NCI-H2029 (cell line): ENCODE data around the gene HBQ1.
"Not testable (repeated sequence)": the region's sequence is repeated elsewhere in the genome, so short reads cannot be mapped to it uniquely, and the experiment has no call there.

Experiments used
- DNase-seq: peaks from one replicate; lab custom pipeline; 2025; lab: John Stamatoyannopoulos, UW

The HBQ1 gene

DNA sequence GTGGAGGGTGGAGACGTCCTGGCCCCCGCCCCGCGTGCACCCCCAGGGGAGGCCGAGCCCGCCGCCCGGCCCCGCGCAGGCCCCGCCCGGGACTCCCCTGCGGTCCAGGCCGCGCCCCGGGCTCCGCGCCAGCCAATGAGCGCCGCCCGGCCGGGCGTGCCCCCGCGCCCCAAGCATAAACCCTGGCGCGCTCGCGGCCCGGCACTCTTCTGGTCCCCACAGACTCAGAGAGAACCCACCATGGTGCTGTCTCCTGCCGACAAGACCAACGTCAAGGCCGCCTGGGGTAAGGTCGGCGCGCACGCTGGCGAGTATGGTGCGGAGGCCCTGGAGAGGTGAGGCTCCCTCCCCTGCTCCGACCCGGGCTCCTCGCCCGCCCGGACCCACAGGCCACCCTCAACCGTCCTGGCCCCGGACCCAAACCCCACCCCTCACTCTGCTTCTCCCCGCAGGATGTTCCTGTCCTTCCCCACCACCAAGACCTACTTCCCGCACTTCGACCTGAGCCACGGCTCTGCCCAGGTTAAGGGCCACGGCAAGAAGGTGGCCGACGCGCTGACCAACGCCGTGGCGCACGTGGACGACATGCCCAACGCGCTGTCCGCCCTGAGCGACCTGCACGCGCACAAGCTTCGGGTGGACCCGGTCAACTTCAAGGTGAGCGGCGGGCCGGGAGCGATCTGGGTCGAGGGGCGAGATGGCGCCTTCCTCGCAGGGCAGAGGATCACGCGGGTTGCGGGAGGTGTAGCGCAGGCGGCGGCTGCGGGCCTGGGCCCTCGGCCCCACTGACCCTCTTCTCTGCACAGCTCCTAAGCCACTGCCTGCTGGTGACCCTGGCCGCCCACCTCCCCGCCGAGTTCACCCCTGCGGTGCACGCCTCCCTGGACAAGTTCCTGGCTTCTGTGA is 3.5 kb upstream of the HBQ1 start, which contains the start of gene HBA1:
TSS of gene HBA1 (plus strand) at position 204 of the 906 bp plus-strand sequence. CDS start at position 241, 37 bp downstream.
- DNase-seq, result not testable (repeated sequence)

GRCh38 chr16:177394-177822 is 2.9 kb upstream of the HBQ1 start:
- DNase-seq, result no peak

- DNase-seq, result no peak
Observed at GRCh38 chr16:177981-178667, 2.1 kb upstream of the HBQ1 start.

DNA sequence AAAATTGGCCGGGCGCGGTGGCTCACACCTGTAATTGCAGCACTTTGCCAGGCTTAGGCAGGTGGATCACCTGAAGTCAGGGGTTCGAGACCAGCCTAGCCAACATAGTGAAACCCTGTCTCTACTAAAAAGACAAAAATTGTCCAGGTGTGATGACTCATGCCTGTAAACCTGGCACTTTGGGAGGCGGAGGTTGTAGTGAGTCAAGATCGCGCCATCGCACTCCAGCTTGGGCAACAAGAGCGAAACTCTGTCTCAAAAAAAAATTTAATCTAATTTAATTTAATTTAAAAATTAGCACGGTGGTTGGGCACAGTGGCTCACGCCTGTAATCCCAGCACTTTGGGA is 1.6 kb upstream of the HBQ1 start:
- DNase-seq, result no peak

GRCh38 chr16:179211-180092 is 807 bp upstream of the HBQ1 start:
- no peak for DNase-seq

DNA sequence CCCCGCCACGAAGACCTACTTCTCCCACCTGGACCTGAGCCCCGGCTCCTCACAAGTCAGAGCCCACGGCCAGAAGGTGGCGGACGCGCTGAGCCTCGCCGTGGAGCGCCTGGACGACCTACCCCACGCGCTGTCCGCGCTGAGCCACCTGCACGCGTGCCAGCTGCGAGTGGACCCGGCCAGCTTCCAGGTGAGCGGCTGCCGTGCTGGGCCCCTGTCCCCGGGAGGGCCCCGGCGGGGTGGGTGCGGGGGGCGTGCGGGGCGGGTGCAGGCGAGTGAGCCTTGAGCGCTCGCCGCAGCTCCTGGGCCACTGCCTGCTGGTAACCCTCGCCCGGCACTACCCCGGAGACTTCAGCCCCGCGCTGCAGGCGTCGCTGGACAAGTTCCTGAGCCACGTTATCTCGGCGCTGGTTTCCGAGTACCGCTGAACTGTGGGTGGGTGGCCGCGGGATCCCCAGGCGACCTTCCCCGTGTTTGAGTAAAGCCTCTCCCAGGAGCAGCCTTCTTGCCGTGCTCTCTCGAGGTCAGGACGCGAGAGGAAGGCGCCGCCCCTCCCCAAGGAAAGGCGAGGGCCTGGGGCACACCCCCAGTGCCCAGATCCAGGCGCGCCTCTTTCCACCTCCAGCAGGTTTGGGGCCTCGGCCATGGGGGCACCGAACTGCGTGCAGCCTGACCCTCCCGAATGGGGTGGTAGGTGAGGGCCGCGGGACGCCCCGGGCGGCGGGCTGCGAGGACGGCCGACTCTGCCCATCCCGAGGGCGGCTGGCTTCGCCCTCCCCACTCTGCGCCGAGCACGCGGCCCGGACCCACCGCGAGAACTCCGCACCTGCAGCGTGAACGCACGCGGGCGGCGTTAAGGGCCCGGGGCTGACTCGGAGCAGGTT is 664 bp downstream of the HBQ1 start:
- peak; percentile 56 for DNase-seq

DNA sequence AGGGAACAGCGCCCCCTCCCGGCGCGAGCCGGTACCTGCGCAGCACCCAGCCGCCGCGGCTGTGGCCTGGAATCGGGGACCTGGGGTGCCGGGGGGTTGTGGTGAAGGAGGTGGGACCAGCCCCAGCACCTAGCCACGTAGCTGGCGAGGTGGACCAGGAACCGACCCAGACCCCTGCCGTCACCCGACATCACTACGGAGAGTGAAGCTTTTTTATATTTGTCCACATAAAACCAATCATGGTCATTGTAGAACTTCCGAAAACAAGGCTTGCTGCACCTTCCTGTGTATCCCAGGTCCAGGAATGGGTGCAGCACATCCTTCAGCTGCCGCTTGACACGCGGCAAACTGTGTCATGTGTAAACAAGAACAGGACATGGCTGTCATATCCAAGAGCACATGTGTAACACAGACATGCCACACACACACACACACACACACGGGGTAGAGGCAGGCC is 1.3 kb downstream of the HBQ1 start:
- no peak for DNase-seq

- no peak for DNase-seq
Observed at GRCh38 chr16:183005-183404, 2.7 kb downstream of the HBQ1 start.

- no peak for DNase-seq
Observed at GRCh38 chr16:185213-185612, 5.0 kb downstream of the HBQ1 start.

GRCh38 chr16:185691-186090 is 5.4 kb downstream of the HBQ1 start:
- no peak for DNase-seq

DNA sequence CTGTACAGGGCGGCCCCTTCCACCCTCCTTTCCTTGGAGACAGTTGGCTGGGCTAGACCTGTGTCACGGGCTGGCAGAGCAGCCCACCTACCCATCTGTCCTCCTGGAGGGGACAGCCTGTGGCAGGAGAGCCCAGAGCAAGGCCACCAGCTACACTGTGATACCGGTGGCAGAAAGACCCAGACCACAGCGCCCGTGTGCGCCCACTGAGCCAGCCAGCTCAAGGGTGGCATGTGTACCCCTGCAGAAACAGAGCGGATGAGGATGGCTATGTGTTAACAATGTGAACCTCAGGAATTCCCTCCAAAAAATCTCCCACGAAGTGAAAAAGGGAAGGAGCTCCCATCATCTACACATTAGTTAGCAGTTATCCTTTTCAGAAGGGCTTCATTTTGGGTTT is 7.1 kb downstream of the HBQ1 start:
- DNase-seq, result no peak

GRCh38 chr16:188674-189073 is 8.4 kb downstream of the HBQ1 start:
- no peak for DNase-seq

- DNase-seq, result no peak
Observed at GRCh38 chr16:189604-190186, 9.4 kb downstream of the HBQ1 start.

DNA sequence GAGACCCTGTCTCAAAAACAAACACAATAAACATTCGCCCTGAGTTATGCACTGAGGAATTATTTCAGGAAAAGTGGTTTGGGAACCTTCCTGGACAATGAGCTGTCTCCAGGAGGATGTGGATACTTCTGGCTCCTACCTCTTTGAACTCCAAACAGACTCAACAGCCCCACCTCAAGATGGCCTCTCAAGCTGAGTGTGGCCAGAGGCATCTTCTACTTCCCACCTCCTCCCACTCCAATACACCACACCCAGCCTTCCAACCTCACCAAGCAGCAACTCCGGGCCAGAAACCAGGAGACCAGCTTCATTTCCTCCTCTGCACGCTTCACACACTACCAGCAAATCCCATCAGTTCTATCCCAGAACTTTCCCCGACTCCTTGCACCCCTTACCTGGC is 11.6 kb downstream of the HBQ1 start:
- DNase-seq, result no peak

- DNase-seq, result no peak
Observed at GRCh38 chr16:192686-193085, 12.4 kb downstream of the HBQ1 start.

DNA sequence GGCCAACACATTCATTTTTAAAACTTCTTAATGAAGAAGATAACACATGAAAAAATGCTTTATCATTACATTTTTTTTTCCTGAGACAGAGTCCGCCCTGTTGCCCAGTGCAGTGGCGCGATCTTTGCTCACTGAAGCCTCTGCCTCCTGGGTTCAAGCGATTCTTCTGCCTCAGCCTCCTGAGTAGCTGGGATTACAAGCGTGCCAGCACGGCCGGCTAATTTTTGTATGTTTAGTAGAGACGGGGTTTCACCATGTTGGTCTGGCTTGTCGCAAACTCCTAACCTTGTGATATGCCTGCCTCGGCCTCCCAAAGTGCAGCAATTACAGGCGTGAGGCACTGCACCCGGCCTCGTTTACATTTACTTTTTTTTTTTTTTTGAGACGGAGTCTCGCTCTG is 13.2 kb downstream of the HBQ1 start:
- DNase-seq, result no peak

GRCh38 chr16:194516-194915 is 14.3 kb downstream of the HBQ1 start:
- DNase-seq, result no peak

DNA sequence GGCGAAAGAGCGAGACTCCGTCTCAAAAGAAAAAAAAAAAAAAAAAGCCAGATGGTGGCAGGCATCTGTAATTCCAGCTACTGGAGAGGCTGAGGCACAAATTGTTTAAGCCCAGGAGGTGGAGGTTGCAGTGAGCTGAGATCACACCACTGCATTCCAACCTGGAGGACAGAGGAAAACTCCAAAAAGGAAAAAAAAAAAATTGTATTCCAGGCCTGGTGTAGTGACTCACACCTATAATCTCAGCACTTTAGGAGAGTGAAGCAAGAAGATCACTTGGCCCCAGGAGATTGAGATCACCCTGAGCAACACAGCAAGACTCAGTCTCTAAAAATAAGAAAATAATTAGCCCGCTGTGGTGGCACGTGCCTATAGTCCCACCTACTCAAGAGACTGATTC is 20.1 kb downstream of the HBQ1 start:
- no peak for DNase-seq

DNA sequence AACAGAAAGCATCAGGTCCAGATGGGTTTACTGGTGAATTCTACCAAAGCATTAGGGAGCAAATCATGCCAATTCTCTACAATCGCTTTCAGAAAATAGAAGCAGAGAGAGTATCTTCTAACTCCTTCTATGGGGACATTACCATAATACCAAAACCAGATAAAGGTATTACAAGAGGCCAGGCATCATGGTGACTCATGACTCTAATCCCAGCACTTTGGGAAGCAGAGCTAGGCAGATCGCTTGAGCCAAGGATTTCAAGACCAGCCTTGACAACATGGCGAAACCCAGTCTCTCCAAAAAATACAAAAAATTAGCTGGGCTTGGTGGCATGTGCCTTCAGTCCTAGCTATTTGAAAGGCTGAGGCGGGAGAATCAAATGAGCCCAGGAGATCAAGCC is 23.0 kb downstream of the HBQ1 start:
- DNase-seq, result no peak

DNA sequence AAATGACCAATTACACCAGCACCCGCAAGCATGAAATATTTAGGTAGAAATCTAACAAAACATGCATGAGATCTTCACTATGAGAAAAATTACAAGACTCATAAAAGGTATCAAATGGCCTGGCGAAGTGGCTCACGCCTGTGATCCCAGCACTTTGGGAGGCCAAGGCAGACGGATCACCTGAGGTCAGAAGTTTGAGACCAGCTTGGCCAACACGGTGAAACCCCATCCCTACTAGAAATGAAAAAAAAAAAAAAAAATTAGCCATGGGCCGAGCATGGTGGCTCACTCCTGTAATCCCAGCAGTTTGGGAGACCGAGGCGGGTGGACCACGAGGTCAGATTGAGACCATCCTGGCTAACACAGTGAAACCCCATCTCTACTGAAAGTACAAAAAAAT is 23.8 kb downstream of the HBQ1 start:
- not testable (repeated sequence) for DNase-seq

GRCh38 chr16:209359-209758 is 29.1 kb downstream of the HBQ1 start:
- not testable (repeated sequence) for DNase-seq
